Measurements from ENCODE around the gene SUGP2. TPM values are rescaled to one million over a fixed set of nuclear protein-coding genes. Genes with fewer than 3 reads are reported as not detected.

Gene SUGP2
- total RNA-seq, 1 donor from 2014 or later, result 59.9 TPM

- peak; percentile 88 for DNase-seq (ENCODE audit: low read depth)
Measured at GRCh38 chr19:18951721-18952281, 81.5 kb downstream of the SUGP2 start.

DNA sequence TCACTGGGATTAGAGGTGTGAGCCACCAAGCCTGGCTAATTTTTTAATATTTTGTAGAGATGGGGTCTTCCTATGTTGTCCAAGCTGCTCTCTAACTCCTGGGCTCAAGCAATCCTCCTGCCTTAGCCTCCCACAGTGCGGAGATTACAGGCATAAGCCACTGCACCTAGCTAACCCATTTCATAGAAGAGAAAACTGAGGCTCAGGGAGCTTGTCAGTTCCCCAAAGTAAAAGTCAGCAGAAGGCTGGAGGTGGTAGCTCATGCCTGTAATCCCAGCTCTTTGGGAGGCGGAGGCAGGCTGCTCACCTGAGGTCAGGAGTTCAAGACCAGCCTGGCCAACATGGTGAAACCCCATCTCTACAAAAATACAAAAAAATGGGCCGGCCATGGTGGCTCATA is 83.5 kb downstream of the SUGP2 start:
- DNase-seq (ENCODE audit: low read depth), result no peak

DNA sequence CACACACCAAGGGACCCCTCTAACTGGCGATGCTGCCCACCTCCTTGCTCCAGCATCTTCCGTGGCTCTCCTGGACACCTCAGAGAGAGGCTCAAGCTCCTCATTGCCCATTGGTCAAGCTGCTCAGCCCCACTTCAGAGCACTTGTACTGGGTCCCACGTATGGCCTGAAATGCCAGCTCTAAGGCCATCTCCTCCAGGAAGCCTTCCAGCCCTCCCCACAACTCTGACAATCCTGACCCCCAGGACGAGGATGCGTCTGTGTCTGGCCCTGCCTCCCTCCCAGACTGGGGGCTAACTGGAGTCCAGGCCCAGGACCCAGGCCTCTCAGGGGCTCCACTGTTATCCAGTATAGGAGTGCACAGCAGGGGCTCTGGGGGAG is 84.4 kb downstream of the SUGP2 start:
- DNase-seq (ENCODE audit: low read depth), result no peak

DNA sequence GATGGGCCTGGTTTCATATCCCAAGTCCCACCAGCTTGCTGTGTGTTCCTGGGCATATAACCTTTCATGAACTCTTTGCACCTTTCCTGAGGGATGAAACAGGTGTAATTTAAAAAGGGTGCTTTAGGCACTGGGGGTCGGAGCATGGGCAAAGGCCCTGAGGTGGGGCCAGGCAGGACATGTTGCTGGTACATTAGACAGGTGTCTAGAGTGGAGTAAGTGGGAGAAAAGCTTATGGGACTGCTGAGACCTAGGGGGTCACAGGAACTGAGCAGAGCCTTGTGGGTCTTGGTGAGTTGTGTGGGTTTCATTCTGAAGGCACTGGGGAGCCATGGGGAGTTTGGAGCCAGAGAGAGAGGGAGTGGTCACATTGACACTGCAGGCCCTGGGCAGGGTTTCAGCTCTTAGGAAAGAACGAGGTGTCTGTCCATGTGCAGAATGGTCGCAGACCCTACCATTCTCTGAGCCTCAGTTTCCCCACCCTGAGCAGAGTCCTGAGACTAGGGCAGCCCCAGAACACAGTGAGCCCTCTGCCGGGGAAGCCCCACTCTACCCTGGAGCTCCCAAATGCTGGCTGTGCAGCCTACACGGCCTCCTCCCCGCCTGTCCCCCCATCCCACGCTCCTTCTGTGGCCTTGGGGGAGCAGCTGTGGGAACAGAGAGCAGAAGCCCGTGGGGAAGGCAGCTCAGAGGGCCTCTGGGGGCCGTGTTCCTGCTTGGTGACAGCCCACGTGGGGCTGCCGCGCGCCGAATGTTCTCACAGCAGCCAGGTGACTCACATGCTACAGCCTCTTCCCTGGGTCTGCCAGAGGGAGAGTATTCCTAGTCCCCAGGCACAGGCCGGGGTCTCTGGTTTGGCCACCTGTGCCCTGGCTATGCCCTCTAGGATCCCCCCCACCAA is 85.0 kb downstream of the SUGP2 start:
- DNase-seq (ENCODE audit: low read depth), result no peak

DNA sequence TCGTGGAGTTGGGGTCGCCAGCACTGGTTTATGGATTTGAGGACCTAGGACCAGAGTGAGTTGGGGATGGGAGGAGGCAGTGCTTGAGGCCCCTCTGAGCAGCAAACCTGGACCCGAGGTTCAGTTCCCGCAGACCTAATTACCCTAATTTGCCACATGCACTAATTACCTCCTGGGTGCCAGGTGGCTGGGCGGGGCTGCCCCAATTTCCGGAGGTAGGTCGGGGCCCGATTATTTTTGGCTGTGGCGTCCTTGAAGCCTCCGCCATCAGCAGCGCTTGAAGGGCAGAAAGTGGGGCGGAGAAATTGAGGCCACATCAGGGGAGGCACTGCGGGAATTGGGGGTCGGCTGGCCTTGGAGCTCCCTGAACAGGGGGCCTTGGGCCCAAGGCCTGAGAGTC is 86.4 kb downstream of the SUGP2 start:
- DNase-seq (ENCODE audit: low read depth), result no peak

DNA sequence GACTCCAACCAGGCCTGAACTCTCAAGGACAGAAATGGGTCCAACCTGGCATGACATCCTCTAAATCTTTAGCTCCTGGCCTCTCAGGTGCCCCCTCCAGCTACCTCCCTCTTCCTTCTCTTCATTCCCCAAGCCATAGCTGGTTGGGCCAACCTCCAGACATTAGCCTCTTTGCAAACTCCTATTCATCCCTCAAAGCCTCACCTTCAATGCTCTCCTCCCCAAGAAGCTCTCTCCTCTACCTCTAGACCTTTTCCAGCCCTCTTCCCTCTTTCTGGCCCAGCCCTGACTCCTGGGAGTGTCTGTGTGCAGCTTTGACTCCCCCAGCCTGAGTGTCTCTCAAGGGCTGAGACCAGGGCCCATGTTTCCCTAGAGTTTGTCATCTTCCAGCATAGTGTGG is 87.0 kb downstream of the SUGP2 start:
- DNase-seq (ENCODE audit: low read depth), result no peak

DNA sequence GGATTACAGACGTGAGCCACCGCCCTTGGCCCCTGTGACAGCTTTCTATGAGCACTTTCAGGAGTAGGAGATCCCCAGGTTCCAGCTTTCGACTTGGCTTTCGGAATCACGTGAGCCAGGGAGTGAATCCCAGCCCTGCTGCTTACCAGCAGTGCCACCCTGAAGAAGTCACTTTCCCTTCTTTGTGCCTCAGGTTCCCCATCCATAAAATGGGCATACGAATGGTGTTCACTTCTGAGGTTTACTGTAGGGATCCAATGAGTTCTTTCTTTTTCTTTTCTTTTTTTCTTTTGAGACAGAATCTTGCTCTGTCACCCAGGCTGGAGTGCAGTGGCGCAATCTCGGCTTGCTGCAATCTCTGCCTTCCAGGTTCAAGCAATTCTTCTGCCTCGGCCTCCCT is 88.0 kb downstream of the SUGP2 start:
- DNase-seq (ENCODE audit: low read depth), result no peak

- no peak for DNase-seq (ENCODE audit: low read depth)
Measured at GRCh38 chr19:18943465-18943864, 89.9 kb downstream of the SUGP2 start.

- no peak for DNase-seq (ENCODE audit: low read depth)
Measured at GRCh38 chr19:18942692-18943091, 90.6 kb downstream of the SUGP2 start.

DNA sequence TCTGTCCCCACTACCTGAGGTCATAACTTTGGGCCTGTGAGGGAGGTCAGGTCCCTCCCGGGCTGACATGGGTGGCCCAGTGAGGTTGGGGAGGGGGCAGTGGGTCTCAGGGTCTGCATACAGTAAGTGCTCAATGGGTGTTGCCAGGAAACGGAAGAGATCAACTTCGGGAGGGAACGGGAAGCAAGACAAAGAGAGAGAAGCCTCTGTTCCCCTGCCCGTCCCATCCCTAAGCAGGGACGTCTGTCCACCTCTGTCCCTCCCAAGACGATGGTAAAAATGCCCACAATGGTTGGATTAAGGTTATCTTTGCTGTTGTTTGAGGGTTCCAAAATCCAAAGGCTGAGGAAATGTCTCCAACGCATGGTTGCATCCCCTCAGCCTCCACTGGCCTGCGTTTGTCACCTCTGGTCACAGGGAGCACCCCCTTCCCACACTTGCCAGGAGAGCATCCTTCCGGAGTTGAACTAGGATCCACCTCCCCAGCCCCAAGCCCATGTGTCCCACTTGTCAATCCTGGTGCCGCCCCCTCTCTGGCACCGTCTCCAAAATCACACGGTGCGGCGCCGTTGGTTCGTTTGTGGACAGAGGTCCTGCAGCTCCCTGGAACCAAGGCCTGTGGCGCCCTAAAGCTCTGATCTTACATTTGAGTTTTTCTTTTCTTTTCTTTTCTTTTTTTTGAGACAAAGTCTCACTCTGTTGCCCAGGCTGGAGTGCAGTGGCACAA is 91.5 kb downstream of the SUGP2 start:
- DNase-seq (ENCODE audit: low read depth), result no peak

Other genes starting within 250 kb of the SUGP2 start
- 0.15 TPM in 1 of 2 replicates, not detected in the other for gene COMP, start 242.2 kb downstream of the SUGP2 start, total RNA-seq
- gene UPF1, start 201.6 kb downstream of the SUGP2 start, total RNA-seq, result 42.2 and 106 TPM in 2 replicates
- 0.40 and 1.0 TPM in 2 replicates for gene CERS1, start 137.4 kb downstream of the SUGP2 start, total RNA-seq
- gene COPE, start 114.1 kb downstream of the SUGP2 start, total RNA-seq, result 148 and 224 TPM in 2 replicates
- 45.0 and 58.3 TPM in 2 replicates for gene DDX49, start 113.8 kb downstream of the SUGP2 start, total RNA-seq
- 83.2 and 93.7 TPM in 2 replicates for gene HOMER3, start 92.3 kb downstream of the SUGP2 start, total RNA-seq
- gene ARMC6, start 86 bp upstream of the SUGP2 start, total RNA-seq, result 41.5 and 62.3 TPM in 2 replicates
- gene SLC25A42, start 30.5 kb upstream of the SUGP2 start, total RNA-seq, result 1.2 and 4.5 TPM in 2 replicates
- 14.1 and 25.3 TPM in 2 replicates for gene TMEM161A, start 105.0 kb upstream of the SUGP2 start, total RNA-seq
- gene MEF2B, start 136.7 kb upstream of the SUGP2 start, total RNA-seq, result 0.20 TPM in 1 of 2 replicates, not detected in the other
- 18.9 and 26.6 TPM in 2 replicates for gene BORCS8, start 158.6 kb upstream of the SUGP2 start, total RNA-seq
- 40.9 and 78.5 TPM in 2 replicates for gene RFXANK, start 158.7 kb upstream of the SUGP2 start, total RNA-seq
- gene NR2C2AP, start 169.9 kb upstream of the SUGP2 start, total RNA-seq, result 8.2 and 19.4 TPM in 2 replicates
- gene NCAN, start 178.4 kb upstream of the SUGP2 start, total RNA-seq, result not detected in 2 replicates
- gene TM6SF2, start 239.8 kb upstream of the SUGP2 start, total RNA-seq, result 0.20 TPM in 1 of 2 replicates, not detected in the other